Psoas muscle (tissue), 8 donors: ENCODE data around the gene KRTAP5-5. TPM values are rescaled to one million over a fixed set of nuclear protein-coding genes. Genes with fewer than 3 reads are reported as not detected.
"Not testable (repeated sequence)": the region's sequence is repeated elsewhere in the genome, so short reads cannot be mapped to it uniquely, and the experiment has no call there.

Experiments
- ATAC-seq, 4 donors: fragments of 200-7000 bp; cut with Tn5 transposase; one replicate each; pipeline ENCODE4 v1.9.1; 2020; ENCODE audit warnings: moderate library complexity in 3 of 4, mild to moderate bottlenecking in 2 of 4
- DNase-seq, 2 donors: peaks; one replicate each; pipeline ENCODE4 v3.0.0-alpha.2; 2020
- H3K27ac ChIP-seq: fragments of 200-600 bp; one replicate; pipeline ENCODE4 v1.8.0; 2022
- H3K27me3 ChIP-seq, 3 donors: fragments of 200-600 bp in 1 of 3; one replicate each; pipeline versions ENCODE4 v1.6.1 to v1.8.0; 2013 to 2022; ENCODE audit warnings: low read length in 2 of 3, mild to moderate bottlenecking in 2 of 3, moderate library complexity in 1 of 3; ENCODE audit not compliant: insufficient read depth in 3 of 3
- H3K36me3 ChIP-seq, 2 donors: fragments of 200-600 bp in 1 of 2; one replicate each; pipeline versions ENCODE4 v1.6.1 to v1.8.0; 2013 to 2022; ENCODE audit warnings: low read depth in 1 of 2, mild to moderate bottlenecking in 1 of 2, moderate library complexity in 1 of 2; ENCODE audit not compliant: insufficient read depth in 1 of 2
- H3K4me1 ChIP-seq: fragments of 200-600 bp; one replicate; pipeline ENCODE4 v1.8.0; 2022
- H3K4me3 ChIP-seq: fragments of 200-600 bp; one replicate; pipeline ENCODE4 v1.8.0; 2022; ENCODE audit warnings: mild to moderate bottlenecking
- H3K9me3 ChIP-seq: fragments of 200-600 bp; one replicate; pipeline ENCODE4 v1.8.0; 2022
- WGBS, 3 donors: extraction: QIAGEN DNeasy Blood & Tissue Kit; methylation state at CpG; one replicate each; pipeline versions ENCODE4 v1.1.6 to v1.1.7; 2013; 5-methylcytosine and 5-hydroxymethylcytosine counted together
- intact Hi-C, 2 donors: fragments of 100-400 bp; cut with DNase I; formaldehyde crosslinking; loops; one replicate each; pipeline versions ENCODE4 v1.11.0 to v1.14.2; 2022
- polyA plus RNA-seq, 3 donors: library from polyadenylated mRNA; stranded (reverse); fragments of 200-250 nt; gene quantifications; one replicate each; pipeline ENCODE4 v1.2.3, GENCODE V29; 2013
- total RNA-seq, 4 donors: library from RNA; stranded (reverse); fragmentation: NEBNext Ultra II Directional in 2 of 4; extraction: Animal tissue kit (Norgen Biotek cat#: 25700) in 2 of 4; gene quantifications; one replicate each; pipeline versions ENCODE4 v1.2.1 to v1.2.4, GENCODE V29; 2021 to 2023
- TF ChIP-seq, protein P1 (sequence below): fragments of 200-600 bp; IDR thresholded peaks from one replicate; pipeline ENCODE4 v1.8.0; 2022; ENCODE audit warnings: antibody characterized with exemption
- donor health status: healthy with polysubstance abuse.
- donor health status: DM: no; HTN: no; CAD: no; lungs with moderate emphysema.
- donor health status: Bipolar disorder and iron deficiency.
- donor health status: healthy.
- donor health status: DM: yes; HTN: yes; CAD: no.
- donor health status: DM: no; HTN: no; CAD: no.
- donor health status: DM: no; HTN: no; CAD: no.
- donor health status: DM: yes; HTN: yes; CAD: no.

The KRTAP5-5 gene
- total and polyA plus RNA-seq, 7 donors: not detected

DNA sequence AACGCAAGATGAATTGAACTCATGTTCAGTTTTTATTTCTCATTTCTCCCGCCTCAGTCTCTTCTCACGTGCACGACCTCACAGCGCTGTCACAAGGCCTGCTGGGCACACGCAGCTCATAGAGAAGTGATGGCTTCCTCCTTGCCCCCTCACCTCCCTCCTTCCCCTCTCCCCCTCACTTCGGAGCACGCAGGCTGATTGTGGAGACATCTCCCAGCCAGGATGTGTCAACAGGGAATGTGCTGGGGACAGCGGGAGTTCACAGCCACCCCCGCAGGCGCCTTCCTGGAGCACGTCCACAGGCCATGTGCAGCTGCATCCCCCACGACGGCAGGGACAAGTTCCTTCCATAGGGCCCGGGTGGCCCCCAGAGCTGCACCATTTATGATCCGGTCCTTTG is 38.3 kb downstream of the KRTAP5-5 start:
- H3K4me3 ChIP-seq: no peak overlapping the region
- no peak overlapping the region for H3K27ac ChIP-seq
- H3K4me1 ChIP-seq: no peaks in the 10 kb centered on the region
- intact Hi-C loops: no loop called here
- no peaks in the 10 kb centered on the region for H3K36me3 ChIP-seq
- no peak for DNase-seq
- peaks cover 0 to 33% (median 8%) of the 10 kb centered on the region in 3 donors for H3K27me3 ChIP-seq
- TF ChIP-seq, protein P1, sequence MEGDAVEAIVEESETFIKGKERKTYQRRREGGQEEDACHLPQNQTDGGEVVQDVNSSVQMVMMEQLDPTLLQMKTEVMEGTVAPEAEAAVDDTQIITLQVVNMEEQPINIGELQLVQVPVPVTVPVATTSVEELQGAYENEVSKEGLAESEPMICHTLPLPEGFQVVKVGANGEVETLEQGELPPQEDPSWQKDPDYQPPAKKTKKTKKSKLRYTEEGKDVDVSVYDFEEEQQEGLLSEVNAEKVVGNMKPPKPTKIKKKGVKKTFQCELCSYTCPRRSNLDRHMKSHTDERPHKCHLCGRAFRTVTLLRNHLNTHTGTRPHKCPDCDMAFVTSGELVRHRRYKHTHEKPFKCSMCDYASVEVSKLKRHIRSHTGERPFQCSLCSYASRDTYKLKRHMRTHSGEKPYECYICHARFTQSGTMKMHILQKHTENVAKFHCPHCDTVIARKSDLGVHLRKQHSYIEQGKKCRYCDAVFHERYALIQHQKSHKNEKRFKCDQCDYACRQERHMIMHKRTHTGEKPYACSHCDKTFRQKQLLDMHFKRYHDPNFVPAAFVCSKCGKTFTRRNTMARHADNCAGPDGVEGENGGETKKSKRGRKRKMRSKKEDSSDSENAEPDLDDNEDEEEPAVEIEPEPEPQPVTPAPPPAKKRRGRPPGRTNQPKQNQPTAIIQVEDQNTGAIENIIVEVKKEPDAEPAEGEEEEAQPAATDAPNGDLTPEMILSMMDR: no peak
- 43 to 50% (median 45%) methylated on average over 16 of the region's 16 CpGs for WGBS, 3 donors
- no peak for ATAC-seq
- H3K9me3 ChIP-seq: no peaks in the 10 kb centered on the region

DNA sequence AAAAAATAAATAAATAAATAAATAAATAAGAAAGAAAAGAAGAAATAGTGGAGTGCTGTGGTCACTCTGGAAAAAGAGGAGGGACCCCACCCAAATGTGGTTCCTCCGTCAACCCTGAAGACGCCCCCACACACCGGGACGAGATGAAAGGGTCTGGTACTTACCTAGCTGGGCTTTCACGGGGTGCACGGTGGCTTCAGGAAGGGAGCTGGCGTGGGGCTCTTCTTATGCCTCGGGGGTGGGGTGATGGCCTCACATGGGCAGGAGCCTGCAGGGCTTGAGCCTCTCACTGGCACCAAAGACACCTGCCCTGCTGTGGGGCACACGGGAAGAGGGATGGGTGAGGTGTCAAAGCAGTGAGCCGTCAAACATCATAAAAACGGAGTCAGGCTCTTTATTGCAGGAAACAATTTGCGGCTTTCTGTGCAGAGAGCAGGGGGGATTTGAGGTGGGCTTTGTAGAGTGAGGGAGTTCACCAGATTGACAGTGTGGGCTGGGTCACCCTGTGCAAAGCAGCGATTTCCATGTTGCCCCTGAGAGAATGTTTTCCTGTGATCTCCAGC is 39.4 kb downstream of the KRTAP5-5 start:
- TF ChIP-seq, protein P1: no peak
- no peak for DNase-seq
- Histone ChIP-seq H3K36me3 (no peaks in the 10 kb centered on the region), H3K9me3 (no peaks in the 10 kb centered on the region), H3K4me3 (no peak overlapping the region), H3K27ac (no peak overlapping the region), H3K4me1 (no peaks in the 10 kb centered on the region), H3K27me3 (peaks cover 0 to 40% (median 8%) of the 10 kb centered on the region in 3 donors)
- no peak for ATAC-seq
- intact Hi-C loops: no loop called here
- 69 to 72% (median 69%) methylated on average over 13 of the region's 13 CpGs for WGBS, 3 donors

DNA sequence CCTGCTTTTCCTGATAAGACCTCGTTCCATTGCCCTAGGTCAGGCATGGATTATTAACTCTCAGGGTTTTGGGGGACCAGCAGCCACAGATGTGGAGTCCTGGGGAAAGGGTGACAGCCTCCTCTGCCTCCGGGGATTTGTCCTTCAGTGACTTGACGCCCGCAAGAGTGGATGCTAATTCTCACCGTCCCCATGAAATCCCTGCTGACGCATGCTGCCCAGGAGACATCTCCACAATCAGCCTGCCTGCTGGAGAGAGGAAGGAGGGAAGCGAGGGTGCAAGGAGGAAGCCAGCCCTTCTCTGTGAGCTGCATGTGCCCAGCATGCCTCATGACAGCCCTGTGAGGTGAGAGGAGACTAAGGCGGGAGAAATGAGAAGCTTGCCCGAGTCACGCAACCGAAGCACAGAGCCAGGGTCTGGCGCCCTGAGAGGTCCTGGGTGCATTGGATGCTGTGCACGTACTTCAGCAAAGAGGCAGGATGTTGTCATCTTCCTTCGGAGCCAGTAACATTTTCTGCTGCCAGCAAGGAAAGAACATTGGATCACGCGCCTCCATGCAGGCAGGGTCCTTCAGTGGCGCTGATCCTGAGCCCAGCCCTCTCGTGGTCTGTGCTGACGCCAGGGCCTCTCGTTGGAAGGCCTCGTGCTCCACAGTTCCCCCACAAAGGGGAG is 40.1 kb downstream of the KRTAP5-5 start:
- no peaks in the 10 kb centered on the region for H3K9me3 ChIP-seq
- ATAC-seq (no peak), DNase-seq (no peak)
- no peak overlapping the region for H3K4me3 ChIP-seq
- H3K27me3 ChIP-seq: peaks cover 0 to 46% (median 10%) of the 10 kb centered on the region in 3 donors
- intact Hi-C loops: no loop called here
- no peak overlapping the region for H3K27ac ChIP-seq
- no peaks in the 10 kb centered on the region for H3K4me1 ChIP-seq
- TF ChIP-seq, protein P1: no peak
- H3K36me3 ChIP-seq: no peaks in the 10 kb centered on the region
- 45 to 57% (median 50%) methylated on average over 20 to 21 of the region's 21 CpGs for whole genome bisulfite sequencing, 3 donors

DNA sequence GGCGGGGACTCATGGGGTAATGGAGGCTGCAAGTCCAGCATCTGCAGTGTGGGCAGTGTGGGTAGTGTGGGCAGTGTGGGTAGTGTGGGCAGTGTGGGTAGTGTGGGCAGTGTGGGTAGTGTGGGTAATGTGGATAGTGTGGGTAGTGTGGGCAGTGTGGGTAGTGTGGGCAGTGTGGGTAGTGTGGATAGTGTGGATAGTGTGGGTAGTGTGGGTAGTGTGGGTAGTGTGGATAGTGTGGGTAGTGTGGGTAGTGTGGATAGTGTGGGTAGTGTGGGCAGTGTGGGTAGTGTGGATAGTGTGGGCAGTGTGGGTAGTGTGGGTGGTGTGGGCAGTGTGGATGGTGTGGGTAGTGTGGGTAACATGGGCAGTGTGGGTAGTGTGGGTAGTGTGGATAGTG is 40.9 kb downstream of the KRTAP5-5 start:
- H3K9me3 ChIP-seq, DNase-seq, intact Hi-C loops, H3K4me3 ChIP-seq, H3K4me1 ChIP-seq, ATAC-seq, H3K27ac ChIP-seq, H3K36me3 ChIP-seq: not testable (repeated sequence)
- 93 to 96% (median 96%) methylated on average over 1 of the region's 1 CpG for WGBS, 3 donors
- H3K27me3 ChIP-seq: peaks cover 0 to 54% (median 11%) of the 10 kb centered on the region in 3 donors

DNA sequence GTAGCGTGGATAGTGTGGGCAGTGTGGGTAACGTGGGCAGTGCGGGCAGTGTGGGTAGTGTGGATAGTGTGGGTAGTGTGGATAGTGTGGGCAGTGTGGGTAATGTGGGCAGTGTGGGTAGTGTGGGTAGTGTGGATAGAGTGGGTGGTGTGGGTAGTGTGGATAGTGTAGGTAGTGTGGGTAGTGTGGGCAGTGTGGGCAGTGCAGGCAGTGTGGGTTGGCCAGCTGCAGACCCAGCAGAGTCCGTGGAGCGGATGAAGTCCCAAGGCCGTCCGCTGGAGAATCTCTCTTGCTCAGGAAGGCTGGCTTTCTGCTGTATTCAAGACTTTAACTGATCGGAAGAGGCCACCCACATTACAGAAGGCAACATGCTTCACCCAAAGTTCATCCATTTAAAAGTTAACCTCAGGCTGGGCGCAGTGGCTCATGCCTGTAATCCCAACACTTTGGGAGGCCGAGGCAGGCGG is 41.4 kb downstream of the KRTAP5-5 start:
- no peak overlapping the region for H3K4me3 ChIP-seq
- WGBS, 3 donors: 76 to 87% (median 80%) methylated on average over 11 of the region's 11 CpGs
- peaks cover 0 to 59% (median 11%) of the 10 kb centered on the region in 3 donors for H3K27me3 ChIP-seq
- no peaks in the 10 kb centered on the region for H3K36me3 ChIP-seq
- ATAC-seq: no peak
- intact Hi-C loops: no loop called here
- TF ChIP-seq, protein P1: no peak
- H3K27ac ChIP-seq: no peak overlapping the region
- DNase-seq: no peak
- H3K4me1 ChIP-seq: no peaks in the 10 kb centered on the region
- H3K9me3 ChIP-seq: no peaks in the 10 kb centered on the region
